Colonic mucosa (tissue), 4 donors: Measurements from ENCODE around the gene KCNG2. TPM values are rescaled to one million over a fixed set of nuclear protein-coding genes. Genes with fewer than 3 reads are reported as not detected.

Experiments
- DNase-seq: peaks from one replicate; pipeline ENCODE4 v3.0.0-alpha.2; 2020
- H3K27ac ChIP-seq: fragments of 200-600 bp; one replicate; pipeline ENCODE4 v1.8.0; 2021
- H3K27me3 ChIP-seq: fragments of 200-600 bp; one replicate; pipeline ENCODE4 v1.8.0; 2021
- H3K36me3 ChIP-seq: fragments of 200-600 bp; one replicate; pipeline ENCODE4 v1.8.0; 2021
- H3K4me1 ChIP-seq: fragments of 200-600 bp; one replicate; pipeline ENCODE4 v1.8.0; 2021; ENCODE audit warnings: mild to moderate bottlenecking
- H3K4me3 ChIP-seq: fragments of 200-600 bp; one replicate; pipeline ENCODE4 v1.8.0; 2021
- H3K9ac ChIP-seq, 2 donors: one replicate each; pipeline ENCODE4 v1.7.0; 2013; ENCODE audit warnings: control low read depth in 2 of 2, low read depth in 2 of 2, low read length in 2 of 2
- H3K9me3 ChIP-seq: fragments of 200-600 bp; one replicate; pipeline ENCODE4 v1.8.0; 2021
- CTCF ChIP-seq: fragments of 200-600 bp; IDR thresholded peaks from one replicate; pipeline ENCODE4 v1.8.0; 2022; ENCODE audit warnings: antibody characterized with exemption, mild to moderate bottlenecking
- intact Hi-C: fragments of 100-400 bp; cut with DNase I; formaldehyde crosslinking; loops from one replicate; pipeline ENCODE4 v1.14.1; 2022
- total RNA-seq, 2 donors: library from RNA; stranded (reverse); fragmentation: NEBNext Ultra II Directional in 1 of 2; extraction: Animal tissue kit (Norgen Biotek cat#: 25700) in 1 of 2; gene quantifications; one replicate each; pipeline ENCODE4 v1.2.1, GENCODE V29; 2021
- donor health status: healthy.
- donor health status: DM: no; HTN: no; CAD: no.
- donor health status: DM: no; HTN: no; CAD: no.

Gene KCNG2
- total RNA-seq, 2 donors from 2014 or later: 0.32 TPM; not detected in 1

- intact Hi-C loops: no loop called here
- no peak for TF ChIP-seq CTCF
- Histone ChIP-seq H3K27me3 (no peaks in the 10 kb centered on the region), H3K4me1 (no peaks in the 10 kb centered on the region), H3K36me3 (no peaks in the 10 kb centered on the region), H3K4me3 (no peak overlapping the region), H3K9me3 (no peaks in the 10 kb centered on the region), H3K9ac (no peak overlapping the region), H3K27ac (no peak overlapping the region)
- no peak for DNase-seq
Measured at GRCh38 chr18:79775441-79776221, 22.1 kb upstream of the KCNG2 start.

- no peak for TF ChIP-seq CTCF
- H3K36me3 ChIP-seq: no peaks in the 10 kb centered on the region
- no peak overlapping the region for H3K4me3 ChIP-seq
- no peaks in the 10 kb centered on the region for H3K9me3 ChIP-seq
- H3K27ac ChIP-seq: no peak overlapping the region
- no peaks in the 10 kb centered on the region for H3K4me1 ChIP-seq
- no peak for DNase-seq
- no peaks in the 10 kb centered on the region for H3K27me3 ChIP-seq
- no peak overlapping the region for H3K9ac ChIP-seq
- intact Hi-C loops: no loop called here
Measured at GRCh38 chr18:79776674-79777073, 21.1 kb upstream of the KCNG2 start.

GRCh38 chr18:79778291-79778791 is 19.4 kb upstream of the KCNG2 start:
- Histone ChIP-seq H3K36me3 (no peaks in the 10 kb centered on the region), H3K27ac (no peak overlapping the region), H3K4me3 (no peak overlapping the region), H3K4me1 (no peaks in the 10 kb centered on the region), H3K27me3 (no peaks in the 10 kb centered on the region), H3K9ac (no peak overlapping the region), H3K9me3 (no peaks in the 10 kb centered on the region)
- TF ChIP-seq CTCF: no peak
- intact Hi-C loops: no loop called here
- no peak for DNase-seq

GRCh38 chr18:79779021-79779699 is 18.6 kb upstream of the KCNG2 start:
- Histone ChIP-seq H3K4me3 (no peak overlapping the region), H3K27ac (no peak overlapping the region), H3K27me3 (no peaks in the 10 kb centered on the region), H3K9me3 (no peaks in the 10 kb centered on the region), H3K36me3 (no peaks in the 10 kb centered on the region), H3K9ac (no peak overlapping the region), H3K4me1 (no peaks in the 10 kb centered on the region)
- intact Hi-C loops: no loop called here
- DNase-seq: no peak
- no peak for TF ChIP-seq CTCF

GRCh38 chr18:79779700-79780190 is 18.0 kb upstream of the KCNG2 start:
- Histone ChIP-seq H3K4me3 (no peak overlapping the region), H3K4me1 (no peaks in the 10 kb centered on the region), H3K36me3 (no peaks in the 10 kb centered on the region), H3K27me3 (no peaks in the 10 kb centered on the region), H3K9me3 (no peaks in the 10 kb centered on the region), H3K9ac (no peak overlapping the region), H3K27ac (no peak overlapping the region)
- DNase-seq: no peak
- intact Hi-C loops: no loop called here
- no peak for TF ChIP-seq CTCF
